ENCODE data around the gene SLC35B2.

Gene SLC35B2

DNA sequence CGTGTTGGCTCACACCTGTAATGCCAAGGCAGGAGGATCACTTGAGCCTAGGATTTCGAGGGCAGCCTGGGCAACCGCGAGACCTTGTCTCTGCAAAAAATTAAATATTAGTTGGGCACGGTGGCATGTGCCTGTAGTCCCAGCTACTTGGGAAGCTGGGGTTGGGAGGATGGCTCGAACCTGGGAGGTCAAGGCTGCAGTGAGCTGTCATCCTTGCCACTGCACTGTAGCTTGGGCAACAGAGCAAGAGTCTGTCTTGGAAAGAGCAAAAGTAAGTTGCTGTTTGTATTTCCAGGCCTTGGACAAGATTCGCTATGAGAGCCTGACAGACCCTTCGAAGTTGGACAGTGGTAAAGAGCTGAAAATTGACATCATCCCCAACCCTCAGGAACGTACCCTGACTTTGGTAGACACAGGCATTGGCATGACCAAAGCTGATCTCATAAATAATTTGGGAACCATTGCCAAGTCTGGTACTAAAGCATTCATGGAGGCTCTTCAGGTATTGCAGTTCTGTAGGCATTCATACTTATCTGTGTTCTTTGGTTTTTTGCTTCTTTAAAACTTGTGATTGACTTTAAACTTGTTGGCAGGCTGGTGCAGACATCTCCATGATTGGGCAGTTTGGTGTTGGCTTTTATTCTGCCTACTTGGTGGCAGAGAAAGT lies 8.1 kb downstream of the SLC35B2 start:
- TF ChIP-seq EGR1 (IDR thresholded peaks at IDR 0.05) (no peak), TEAD4 (IDR thresholded peaks at IDR 0.05) (no peak), TAF1 (IDR thresholded peaks at IDR 0.05; ENCODE audit: low read depth) (no peak), EP300 (IDR thresholded peaks at IDR 0.05; ENCODE audit: borderline replicate concordance) (no peak)
- TF ChIP-seq, protein P1, sequence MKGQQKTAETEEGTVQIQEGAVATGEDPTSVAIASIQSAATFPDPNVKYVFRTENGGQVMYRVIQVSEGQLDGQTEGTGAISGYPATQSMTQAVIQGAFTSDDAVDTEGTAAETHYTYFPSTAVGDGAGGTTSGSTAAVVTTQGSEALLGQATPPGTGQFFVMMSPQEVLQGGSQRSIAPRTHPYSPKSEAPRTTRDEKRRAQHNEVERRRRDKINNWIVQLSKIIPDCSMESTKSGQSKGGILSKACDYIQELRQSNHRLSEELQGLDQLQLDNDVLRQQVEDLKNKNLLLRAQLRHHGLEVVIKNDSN (IDR thresholded peaks at IDR 0.05) = no peak

DNA sequence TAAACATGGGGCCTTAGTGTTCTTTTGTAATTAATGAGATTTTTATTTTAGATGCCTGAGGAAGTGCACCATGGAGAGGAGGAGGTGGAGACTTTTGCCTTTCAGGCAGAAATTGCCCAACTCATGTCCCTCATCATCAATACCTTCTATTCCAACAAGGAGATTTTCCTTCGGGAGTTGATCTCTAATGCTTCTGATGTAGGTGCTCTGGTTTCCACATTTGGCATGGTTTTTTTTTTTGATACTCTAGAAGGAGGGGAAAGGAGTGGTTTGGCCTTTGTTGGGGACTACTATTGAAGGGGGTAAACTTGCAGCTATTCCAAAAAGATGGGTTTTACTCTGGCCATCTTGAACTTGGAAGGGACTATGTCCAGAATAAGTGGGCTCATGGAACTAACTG lies 8.7 kb downstream of the SLC35B2 start:
- TF ChIP-seq ZBTB7A (IDR thresholded peaks at IDR 0.05; ENCODE audit: low read depth) = no peak
- no peak for TF ChIP-seq TCF12 (IDR thresholded peaks at IDR 0.05; ENCODE audit: low read depth)
- no peak for TF ChIP-seq RAD21 (IDR thresholded peaks at IDR 0.05; ENCODE audit: low read depth)
- no peak for TF ChIP-seq YY1 (IDR thresholded peaks at IDR 0.05; ENCODE audit: low read depth)
- TF ChIP-seq TAF1 (IDR thresholded peaks at IDR 0.05; ENCODE audit: low read depth) = no peak
- TF ChIP-seq, protein P2, sequence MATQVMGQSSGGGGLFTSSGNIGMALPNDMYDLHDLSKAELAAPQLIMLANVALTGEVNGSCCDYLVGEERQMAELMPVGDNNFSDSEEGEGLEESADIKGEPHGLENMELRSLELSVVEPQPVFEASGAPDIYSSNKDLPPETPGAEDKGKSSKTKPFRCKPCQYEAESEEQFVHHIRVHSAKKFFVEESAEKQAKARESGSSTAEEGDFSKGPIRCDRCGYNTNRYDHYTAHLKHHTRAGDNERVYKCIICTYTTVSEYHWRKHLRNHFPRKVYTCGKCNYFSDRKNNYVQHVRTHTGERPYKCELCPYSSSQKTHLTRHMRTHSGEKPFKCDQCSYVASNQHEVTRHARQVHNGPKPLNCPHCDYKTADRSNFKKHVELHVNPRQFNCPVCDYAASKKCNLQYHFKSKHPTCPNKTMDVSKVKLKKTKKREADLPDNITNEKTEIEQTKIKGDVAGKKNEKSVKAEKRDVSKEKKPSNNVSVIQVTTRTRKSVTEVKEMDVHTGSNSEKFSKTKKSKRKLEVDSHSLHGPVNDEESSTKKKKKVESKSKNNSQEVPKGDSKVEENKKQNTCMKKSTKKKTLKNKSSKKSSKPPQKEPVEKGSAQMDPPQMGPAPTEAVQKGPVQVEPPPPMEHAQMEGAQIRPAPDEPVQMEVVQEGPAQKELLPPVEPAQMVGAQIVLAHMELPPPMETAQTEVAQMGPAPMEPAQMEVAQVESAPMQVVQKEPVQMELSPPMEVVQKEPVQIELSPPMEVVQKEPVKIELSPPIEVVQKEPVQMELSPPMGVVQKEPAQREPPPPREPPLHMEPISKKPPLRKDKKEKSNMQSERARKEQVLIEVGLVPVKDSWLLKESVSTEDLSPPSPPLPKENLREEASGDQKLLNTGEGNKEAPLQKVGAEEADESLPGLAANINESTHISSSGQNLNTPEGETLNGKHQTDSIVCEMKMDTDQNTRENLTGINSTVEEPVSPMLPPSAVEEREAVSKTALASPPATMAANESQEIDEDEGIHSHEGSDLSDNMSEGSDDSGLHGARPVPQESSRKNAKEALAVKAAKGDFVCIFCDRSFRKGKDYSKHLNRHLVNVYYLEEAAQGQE (IDR thresholded peaks at IDR 0.05; ENCODE audit: low read depth) = no peak
- TF ChIP-seq CEBPB (IDR thresholded peaks at IDR 0.05) = no peak
- TF ChIP-seq, protein P3, sequence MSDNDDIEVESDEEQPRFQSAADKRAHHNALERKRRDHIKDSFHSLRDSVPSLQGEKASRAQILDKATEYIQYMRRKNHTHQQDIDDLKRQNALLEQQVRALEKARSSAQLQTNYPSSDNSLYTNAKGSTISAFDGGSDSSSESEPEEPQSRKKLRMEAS (IDR thresholded peaks at IDR 0.05) = no peak
- no peak for TF ChIP-seq FOXM1 (IDR thresholded peaks at IDR 0.05; ENCODE audit: borderline replicate concordance, low read depth)
- TF ChIP-seq CREB1 (IDR thresholded peaks at IDR 0.05; ENCODE audit: low read depth) = no peak; the same call in 1 of the 2 replicates

DNA sequence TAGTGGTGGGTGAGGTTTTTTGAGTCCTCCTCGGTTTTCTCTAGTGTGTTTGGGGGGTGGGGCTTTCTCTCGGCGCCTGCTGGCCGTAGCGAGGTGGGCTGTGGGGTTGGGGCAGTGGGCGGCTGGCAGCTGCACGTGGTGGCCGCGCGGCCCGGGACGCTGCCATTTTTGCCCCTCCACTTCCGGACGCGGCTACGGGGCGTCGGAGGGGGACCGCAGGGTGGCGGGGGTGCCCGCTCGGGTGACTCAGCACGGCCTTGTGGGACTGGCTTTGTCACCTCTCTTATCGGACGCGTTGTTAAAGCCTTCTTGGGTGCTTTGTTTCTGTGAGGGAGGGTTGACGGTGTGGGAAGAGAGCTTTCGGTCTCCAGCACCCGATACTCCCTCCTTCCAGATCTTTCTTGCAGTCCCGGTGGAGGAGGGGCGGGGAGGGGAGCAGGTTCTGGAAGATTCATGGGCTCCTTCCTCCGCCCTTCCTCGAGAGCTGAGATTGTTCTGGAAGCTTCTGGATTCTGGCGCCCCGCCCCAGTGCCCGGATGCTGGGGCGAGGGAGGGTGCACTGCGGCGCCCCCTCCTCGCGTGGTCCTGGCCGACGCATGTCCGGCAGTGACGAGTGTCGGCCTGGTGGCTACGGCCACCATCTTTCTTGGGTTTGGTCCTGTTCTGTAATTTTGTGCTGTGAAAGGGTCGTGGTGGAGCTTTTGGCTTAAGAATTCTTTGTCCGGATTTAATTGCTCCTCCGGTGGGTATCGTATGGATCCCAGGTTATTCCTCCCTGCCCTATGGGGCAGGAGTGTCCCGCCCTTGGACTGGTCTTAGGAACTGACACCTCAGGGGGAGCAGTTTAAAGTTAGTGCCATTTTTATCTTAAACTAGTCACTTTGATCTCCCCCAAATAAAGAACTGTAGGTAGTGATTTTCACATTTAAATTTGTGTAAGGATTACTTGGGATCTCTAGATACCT lies 9.7 kb downstream of the SLC35B2 start:
- TF ChIP-seq ZBTB7A (IDR thresholded peaks at IDR 0.05; ENCODE audit: low read depth) = peak; percentile 50; the same call in 1 of the 2 replicates
- peak; percentile 84 for TF ChIP-seq YY1 (IDR thresholded peaks at IDR 0.05; ENCODE audit: low read depth)
- TF ChIP-seq, protein P3 (IDR thresholded peaks at IDR 0.05) = peak; percentile 88
- no peak for TF ChIP-seq CEBPB (IDR thresholded peaks at IDR 0.05)

DNA sequence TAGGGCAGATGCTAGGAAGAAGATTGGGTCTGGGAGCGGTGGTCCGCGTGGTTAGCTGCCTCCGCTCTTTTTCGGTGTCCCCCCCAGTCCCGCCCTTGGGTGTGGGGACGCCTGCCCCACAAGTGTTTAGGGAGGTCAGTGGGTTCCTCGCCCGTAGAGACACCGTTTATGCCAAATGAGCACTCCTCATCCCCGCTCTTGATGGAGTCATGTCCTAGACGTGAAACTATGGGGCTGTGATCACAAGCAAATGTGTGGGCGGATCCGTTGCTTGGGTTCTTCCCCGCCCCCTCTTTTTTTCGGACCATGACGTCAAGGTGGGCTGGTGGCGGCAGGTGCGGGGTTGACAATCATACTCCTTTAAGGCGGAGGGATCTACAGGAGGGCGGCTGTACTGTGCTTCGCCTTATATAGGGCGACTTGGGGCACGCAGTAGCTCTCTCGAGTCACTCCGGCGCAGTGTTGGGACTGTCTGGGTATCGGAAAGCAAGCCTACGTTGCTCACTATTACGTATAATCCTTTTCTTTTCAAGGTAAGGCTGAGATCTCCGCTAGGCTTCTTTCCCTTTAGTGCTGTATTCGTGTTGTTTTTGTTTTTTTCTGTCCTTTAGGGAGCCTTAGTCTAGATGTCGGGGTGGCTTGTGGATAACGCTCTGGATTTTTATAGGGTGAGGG lies 10.5 kb downstream of the SLC35B2 start, which contains the start of gene HSP90AB1:
HSP90AB1 (plus strand) TSS at position 439 of the 675 bp plus-strand sequence. CDS start 1,529 bp downstream, outside the sequence.
- TF ChIP-seq TCF12 (IDR thresholded peaks at IDR 0.05; ENCODE audit: low read depth) (peak; percentile 72), CREB1 (IDR thresholded peaks at IDR 0.05; ENCODE audit: low read depth) (peak; percentile 65), CEBPB (IDR thresholded peaks at IDR 0.05) (peak; percentile 23; the same call in 1 of the 2 replicates), EGR1 (IDR thresholded peaks at IDR 0.05) (peak; percentile 89), EP300 (IDR thresholded peaks at IDR 0.05; ENCODE audit: borderline replicate concordance) (0 out of 2 replicates have a peak, but pooled peaks have one; percentile 45), TAF1 (IDR thresholded peaks at IDR 0.05; ENCODE audit: low read depth) (peak; percentile 99), RAD21 (IDR thresholded peaks at IDR 0.05; ENCODE audit: low read depth) (no peak), NFIC (IDR thresholded peaks at IDR 0.05) (peak; percentile 47; the same call in 1 of the 2 replicates), YY1 (IDR thresholded peaks at IDR 0.05; ENCODE audit: low read depth) (peak; percentile 73; the same call in 1 of the 2 replicates), ZBTB7A (IDR thresholded peaks at IDR 0.05; ENCODE audit: low read depth) (no peak; the same call in 1 of the 2 replicates), TEAD4 (IDR thresholded peaks at IDR 0.05) (peak; percentile 75), FOXM1 (IDR thresholded peaks at IDR 0.05; ENCODE audit: borderline replicate concordance, low read depth) (no peak)
- TF ChIP-seq, protein P2 (IDR thresholded peaks at IDR 0.05; ENCODE audit: low read depth) = no peak
- TF ChIP-seq, protein P3 (IDR thresholded peaks at IDR 0.05) = no peak; the same call in 1 of the 2 replicates
- TF ChIP-seq, protein P1 (IDR thresholded peaks at IDR 0.05) = peak; percentile 36; the same call in 1 of the 2 replicates
